ENCODE results near the gene RAP1B. TPM values are rescaled to one million over a fixed set of nuclear protein-coding genes. Genes with fewer than 3 reads are reported as not detected.

RAP1B gene
- total and polyA plus RNA-seq, 2 of the 13 experiments (the other 11 are each of a cell fraction or from before 2014, with no cell fraction given): 71.1 to 92.7 TPM

- TF ChIP-seq PAXIP1 (CRISPR knock-in tag; conservative IDR thresholded peaks at IDR 0.05) (no peak), ZSCAN29 (CRISPR knock-in tag; conservative IDR thresholded peaks at IDR 0.05) (no peak), TCF12 (IDR thresholded peaks at IDR 0.05) (no peak), TCF12 (CRISPR knock-in tag; IDR thresholded peaks at IDR 0.05) (no peak), NFATC3 (CRISPR knock-in tag; IDR thresholded peaks at IDR 0.05) (no peak), GATAD2A (CRISPR knock-in tag; IDR thresholded peaks at IDR 0.05) (no peak)
- TF ChIP-seq, protein P1, sequence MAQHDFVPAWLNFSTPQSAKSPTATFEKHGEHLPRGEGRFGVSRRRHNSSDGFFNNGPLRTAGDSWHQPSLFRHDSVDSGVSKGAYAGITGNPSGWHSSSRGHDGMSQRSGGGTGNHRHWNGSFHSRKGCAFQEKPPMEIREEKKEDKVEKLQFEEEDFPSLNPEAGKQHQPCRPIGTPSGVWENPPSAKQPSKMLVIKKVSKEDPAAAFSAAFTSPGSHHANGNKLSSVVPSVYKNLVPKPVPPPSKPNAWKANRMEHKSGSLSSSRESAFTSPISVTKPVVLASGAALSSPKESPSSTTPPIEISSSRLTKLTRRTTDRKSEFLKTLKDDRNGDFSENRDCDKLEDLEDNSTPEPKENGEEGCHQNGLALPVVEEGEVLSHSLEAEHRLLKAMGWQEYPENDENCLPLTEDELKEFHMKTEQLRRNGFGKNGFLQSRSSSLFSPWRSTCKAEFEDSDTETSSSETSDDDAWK (CRISPR knock-in tag; IDR thresholded peaks at IDR 0.05): no peak
Observed at GRCh38 chr12:68579254-68579653, 31.4 kb upstream of the RAP1B start (continued).

DNA sequence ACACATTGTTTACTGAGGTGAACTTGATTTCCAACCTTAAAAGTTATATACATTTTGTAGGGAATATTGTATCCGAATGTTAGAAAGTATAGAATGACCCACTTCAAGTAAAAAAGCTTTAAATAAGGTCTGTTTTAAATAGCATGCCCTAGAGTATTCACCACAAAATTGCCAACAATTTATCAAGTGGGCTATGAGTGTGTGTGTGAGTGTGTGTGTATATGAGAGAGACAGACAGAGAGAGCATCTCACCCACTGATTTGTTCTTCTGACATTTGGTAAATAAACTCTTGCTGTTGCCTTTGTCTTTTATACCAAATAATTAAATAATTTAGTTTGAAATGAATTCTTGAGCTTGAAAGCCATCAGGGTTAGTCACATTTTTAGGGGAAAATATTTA, 29.8 kb upstream of the RAP1B start:
- POLR2A ChIA-PET: no interaction called here
- no peaks in the 10 kb centered on the region for H4K20me1 ChIP-seq (ENCODE audit: insufficient read depth, low read length)
- DNase-seq (ENCODE audit: low spot score) (no peak), ATAC-seq (no peak), FAIRE-seq (no peak)
- H3K79me2 ChIP-seq (ENCODE audit: insufficient read depth, low read length): no peaks in the 10 kb centered on the region
- CTCF ChIA-PET (ENCODE audit: low intra/inter-chr PET ratio, low total read pairs): no interaction called here
- in situ Hi-C loops (cut with HindIII; ENCODE audit: extremely low pct_ligation_motif_present, low pct_unique_long_range_greater_than_20kb) (no loop called here), intact Hi-C loops (cut with micrococcal nuclease; ENCODE audit: unreplicated experiment) (no loop called here)
- no peak overlapping the region for H3K9ac ChIP-seq (ENCODE audit: insufficient read depth, low read depth, low read length)
- no peak overlapping the region for H2AFZ ChIP-seq (ENCODE audit: low read length)
- no peak overlapping the region for H3K4me3 ChIP-seq (replicated peaks in 1 of 3; ENCODE audit: insufficient read depth in 1 of 3, low read depth in 2 of 3, low read length in 3 of 3)
- H3K4me1 ChIP-seq (ENCODE audit: insufficient read depth, low read length): no peaks in the 10 kb centered on the region
- 75% methylated on average over 1 of the region's 1 CpG for WGBS (ENCODE audit: low lambda C conversion rate)
- BruUV-seq (replicated peaks): no TSS peak
- H3K27me3 ChIP-seq (ENCODE audit: control insufficient read depth in 1 of 2, insufficient read depth in 2 of 2, low read length in 2 of 2): no peaks in the 10 kb centered on the region
- no peaks in the 10 kb centered on the region for H3K9me3 ChIP-seq (ENCODE audit: low read length)
- no peaks in the 10 kb centered on the region for H3K36me3 ChIP-seq (replicated peaks in 1 of 2; ENCODE audit: control insufficient read depth in 1 of 2, insufficient read depth in 2 of 2, low read length in 2 of 2)
- no peak overlapping the region for H3K27ac ChIP-seq (ENCODE audit: extremely low read length, insufficient read depth, low read length)
- H3K4me2 ChIP-seq (ENCODE audit: low read depth, low read length): no peak overlapping the region
- TF ChIP-seq ZNF3 (CRISPR knock-in tag; IDR thresholded peaks at IDR 0.05) (no peak), ATF1 (CRISPR knock-in tag; IDR thresholded peaks at IDR 0.05) (no peak), ISL2 (CRISPR knock-in tag; IDR thresholded peaks at IDR 0.05) (no peak), ZNF607 (CRISPR knock-in tag; IDR thresholded peaks at IDR 0.05; ENCODE audit: borderline replicate concordance) (no peak), ZSCAN21 (CRISPR knock-in tag; IDR thresholded peaks at IDR 0.05; ENCODE audit: borderline replicate concordance) (no peak), RNF2 (conservative IDR thresholded peaks at IDR 0.05; ENCODE audit: low read depth) (no peak), ZNF205 (CRISPR knock-in tag; IDR thresholded peaks at IDR 0.05) (no peak), NFYB (CRISPR knock-in tag; IDR thresholded peaks at IDR 0.05) (no peak), HOXA9 (CRISPR knock-in tag; IDR thresholded peaks at IDR 0.05; ENCODE audit: borderline replicate concordance) (no peak), TP53 (CRISPR knock-in tag; conservative IDR thresholded peaks at IDR 0.05) (no peak)
- TF ChIP-seq, protein P2, sequence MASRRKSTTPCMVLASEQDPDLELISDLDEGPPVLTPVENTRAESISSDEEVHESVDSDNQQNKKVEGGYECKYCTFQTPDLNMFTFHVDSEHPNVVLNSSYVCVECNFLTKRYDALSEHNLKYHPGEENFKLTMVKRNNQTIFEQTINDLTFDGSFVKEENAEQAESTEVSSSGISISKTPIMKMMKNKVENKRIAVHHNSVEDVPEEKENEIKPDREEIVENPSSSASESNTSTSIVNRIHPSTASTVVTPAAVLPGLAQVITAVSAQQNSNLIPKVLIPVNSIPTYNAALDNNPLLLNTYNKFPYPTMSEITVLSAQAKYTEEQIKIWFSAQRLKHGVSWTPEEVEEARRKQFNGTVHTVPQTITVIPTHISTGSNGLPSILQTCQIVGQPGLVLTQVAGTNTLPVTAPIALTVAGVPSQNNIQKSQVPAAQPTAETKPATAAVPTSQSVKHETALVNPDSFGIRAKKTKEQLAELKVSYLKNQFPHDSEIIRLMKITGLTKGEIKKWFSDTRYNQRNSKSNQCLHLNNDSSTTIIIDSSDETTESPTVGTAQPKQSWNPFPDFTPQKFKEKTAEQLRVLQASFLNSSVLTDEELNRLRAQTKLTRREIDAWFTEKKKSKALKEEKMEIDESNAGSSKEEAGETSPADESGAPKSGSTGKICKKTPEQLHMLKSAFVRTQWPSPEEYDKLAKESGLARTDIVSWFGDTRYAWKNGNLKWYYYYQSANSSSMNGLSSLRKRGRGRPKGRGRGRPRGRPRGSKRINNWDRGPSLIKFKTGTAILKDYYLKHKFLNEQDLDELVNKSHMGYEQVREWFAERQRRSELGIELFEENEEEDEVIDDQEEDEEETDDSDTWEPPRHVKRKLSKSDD (CRISPR knock-in tag; IDR thresholded peaks at IDR 0.05; ENCODE audit: low read depth): no peak
- TF ChIP-seq, protein P3, sequence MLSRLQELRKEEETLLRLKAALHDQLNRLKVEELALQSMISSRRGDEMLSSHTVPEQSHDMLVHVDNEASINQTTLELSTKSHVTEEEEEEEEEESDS (CRISPR knock-in tag; IDR thresholded peaks at IDR 0.05; ENCODE audit: borderline replicate concordance): no peak

Measured in HepG2 (cell line).